HG02610 (cell line): ENCODE data around the gene NLN.
"Not testable (repeated sequence)": the region's sequence is repeated elsewhere in the genome, so short reads cannot be mapped to it uniquely, and the experiment has no call there.

Source experiments
- ATAC-seq: cut with Tn5 transposase; IDR thresholded peaks from one replicate; pipeline ENCODE4 v1.9.1; 2021; ENCODE audit warnings: mild to moderate bottlenecking, moderate library complexity; ENCODE audit not compliant: unreplicated experiment

NLN gene

GRCh38 chr5:65769539-65769938 lies 47.5 kb downstream of the NLN start:
- no peak for ATAC-seq

DNA sequence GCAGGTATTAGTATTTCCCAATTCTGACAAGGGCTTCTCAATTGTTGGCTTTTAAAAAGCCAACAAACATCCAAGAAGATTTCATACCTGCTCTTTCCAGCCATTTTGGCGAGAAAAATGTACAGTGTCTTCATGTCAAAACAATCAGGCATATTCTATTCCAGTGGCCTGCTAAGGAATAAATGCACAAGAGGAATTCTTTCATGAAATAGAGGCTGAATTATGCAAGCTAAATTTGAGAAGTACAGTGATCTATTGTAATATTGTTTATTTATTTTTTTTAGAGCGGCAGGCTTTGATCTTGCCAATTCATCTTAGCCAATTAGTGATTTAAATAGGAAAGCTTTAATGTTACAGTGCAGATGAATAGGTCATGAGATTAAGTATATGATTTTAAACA lies 49.3 kb downstream of the NLN start:
- no peak for ATAC-seq

DNA sequence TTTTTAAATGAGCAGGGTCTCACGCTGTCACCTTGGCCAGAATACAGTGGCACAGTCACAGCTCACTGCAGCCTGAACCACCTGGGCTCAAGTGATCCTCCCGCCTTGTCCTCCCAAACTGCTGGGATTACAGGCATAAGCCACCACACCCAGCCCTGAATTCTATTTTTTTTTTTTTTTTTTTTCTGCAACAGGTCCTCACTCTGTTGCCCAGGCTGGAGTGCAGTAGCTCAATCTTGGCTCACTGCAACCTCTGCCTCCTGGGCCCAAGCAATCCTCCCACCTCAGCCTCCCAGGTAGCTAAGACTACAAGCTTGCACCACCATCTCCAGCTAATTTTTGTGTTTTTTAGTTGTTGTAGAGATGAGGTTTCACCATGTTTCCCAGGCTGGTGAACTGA lies 51.0 kb downstream of the NLN start:
- ATAC-seq, result not testable (repeated sequence)

- ATAC-seq, result no peak
Measured at GRCh38 chr5:65774346-65774745, 52.3 kb downstream of the NLN start.

DNA sequence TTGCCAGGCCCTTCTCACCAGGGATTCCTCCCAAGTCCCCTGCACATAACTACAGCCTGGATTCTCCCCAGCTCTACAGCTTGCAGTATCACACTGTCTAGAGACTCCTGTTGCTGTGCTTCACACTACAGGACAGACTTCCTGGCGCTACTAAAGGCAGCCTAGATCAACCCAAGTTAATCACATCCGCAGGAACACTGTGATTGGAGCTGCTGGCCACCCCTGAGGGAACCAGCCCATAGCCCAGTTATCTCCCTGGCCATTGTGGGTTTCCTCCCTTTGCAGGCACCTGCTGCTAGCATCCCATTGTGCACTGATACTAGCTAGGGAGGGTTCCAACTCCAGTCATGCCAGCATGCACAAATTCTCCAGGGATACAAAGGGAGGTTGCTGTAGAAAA lies 53.5 kb downstream of the NLN start:
- no peak for ATAC-seq

DNA sequence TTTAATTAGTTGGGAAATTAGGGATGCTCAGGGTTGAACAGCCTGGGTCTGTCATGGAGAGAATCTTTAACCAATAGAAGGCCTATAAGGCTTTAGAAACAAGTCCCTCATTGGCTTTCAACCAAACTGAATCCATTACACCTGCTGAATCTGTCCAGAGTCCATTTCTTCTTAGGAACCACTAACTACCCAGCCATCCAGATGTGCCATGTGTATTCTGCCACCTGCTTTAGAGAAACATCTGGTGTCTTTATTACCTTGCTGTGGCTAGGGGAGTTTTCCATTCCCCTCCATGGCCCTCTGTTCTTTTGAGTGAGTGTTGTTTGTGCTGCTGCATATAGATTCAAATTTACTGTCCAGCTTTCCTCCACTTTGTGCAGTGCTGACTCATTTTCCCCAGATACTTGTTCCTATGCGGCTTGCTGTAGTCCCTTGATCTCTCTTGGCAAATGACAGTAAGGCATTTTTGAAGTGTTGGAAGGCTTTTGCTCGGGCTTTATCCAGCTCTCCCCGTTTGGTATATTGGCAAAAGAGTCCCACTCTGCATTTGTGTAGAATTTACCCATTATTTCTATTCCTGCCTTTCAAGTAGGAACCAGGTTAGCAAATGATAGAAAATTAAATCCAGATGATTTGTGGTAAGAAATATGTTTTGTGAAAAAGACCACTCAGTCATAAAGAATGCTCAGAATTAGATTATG lies 54.6 kb downstream of the NLN start:
- no peak for ATAC-seq

DNA sequence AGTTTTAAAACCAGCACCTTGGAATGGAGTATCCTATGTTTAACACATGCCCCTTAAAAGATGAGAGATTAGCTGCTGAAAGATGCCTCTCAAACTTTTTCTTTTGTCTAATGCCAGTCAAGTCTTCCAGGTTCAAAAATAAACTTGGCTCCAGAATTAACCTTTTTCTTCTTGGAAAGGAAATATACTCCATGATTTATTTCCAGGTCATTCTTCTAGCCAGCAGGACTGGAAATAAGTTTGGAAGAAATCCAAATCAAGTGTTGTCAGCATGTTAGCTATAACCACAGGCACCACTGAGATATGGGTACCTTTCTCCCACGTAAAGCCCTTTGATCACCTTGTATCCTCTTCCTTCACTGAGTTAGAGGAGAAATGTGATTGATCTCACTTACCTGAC lies 56.1 kb downstream of the NLN start:
- no peak for ATAC-seq

DNA sequence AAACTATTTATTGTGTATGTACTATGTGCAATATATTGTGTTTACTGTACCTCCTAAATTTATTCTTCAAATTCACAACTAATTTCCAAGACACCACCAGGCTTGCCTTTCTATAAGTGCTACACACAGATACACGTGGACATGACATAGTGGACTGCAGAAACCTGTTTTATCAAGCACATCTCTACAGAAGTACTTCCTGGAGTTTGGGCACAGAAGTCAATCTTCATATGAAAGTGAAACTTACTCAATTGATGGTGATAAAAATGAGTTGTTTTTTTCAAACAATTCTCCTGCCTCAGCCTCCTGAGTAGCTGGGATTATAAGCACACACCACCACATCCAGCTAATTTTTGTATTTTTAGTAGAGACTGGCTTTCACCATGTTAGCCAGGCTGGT lies 57.6 kb downstream of the NLN start:
- ATAC-seq, result peak; percentile 53

GRCh38 chr5:65788296-65788695 lies 66.3 kb downstream of the NLN start:
- ATAC-seq, result not testable (repeated sequence)

GRCh38 chr5:65790371-65791163 lies 68.6 kb downstream of the NLN start:
- no peak for ATAC-seq

- ATAC-seq, result no peak
Measured at GRCh38 chr5:65791712-65792673, 70.0 kb downstream of the NLN start.

GRCh38 chr5:65796269-65796668 lies 74.3 kb downstream of the NLN start:
- no peak for ATAC-seq

DNA sequence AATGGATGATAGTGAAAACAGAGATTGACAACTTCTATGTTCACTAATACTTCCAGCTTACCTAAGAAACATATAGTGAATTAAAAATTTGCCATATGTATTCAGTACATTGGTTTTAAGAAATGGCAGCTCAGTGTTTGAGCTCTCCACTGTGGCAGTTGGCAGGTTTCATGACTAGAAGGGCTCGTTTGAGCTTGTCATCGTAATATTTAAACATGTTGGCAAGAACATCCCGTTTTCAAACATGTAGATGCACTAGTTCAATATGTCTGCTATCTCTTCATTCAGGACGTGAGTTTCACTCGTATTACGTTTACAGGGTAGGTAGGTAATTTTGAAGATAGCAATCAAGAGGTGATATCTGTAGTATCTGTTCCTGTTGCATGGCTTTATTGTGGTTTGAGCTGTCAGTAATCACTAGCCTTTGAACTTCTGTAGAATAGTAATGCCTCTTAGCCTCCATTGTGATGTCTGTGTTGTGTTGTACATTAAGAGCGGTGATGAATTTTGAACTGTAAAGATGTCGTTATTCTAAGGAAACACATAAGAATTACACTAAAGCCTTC lies 74.8 kb downstream of the NLN start:
- ATAC-seq, result no peak

DNA sequence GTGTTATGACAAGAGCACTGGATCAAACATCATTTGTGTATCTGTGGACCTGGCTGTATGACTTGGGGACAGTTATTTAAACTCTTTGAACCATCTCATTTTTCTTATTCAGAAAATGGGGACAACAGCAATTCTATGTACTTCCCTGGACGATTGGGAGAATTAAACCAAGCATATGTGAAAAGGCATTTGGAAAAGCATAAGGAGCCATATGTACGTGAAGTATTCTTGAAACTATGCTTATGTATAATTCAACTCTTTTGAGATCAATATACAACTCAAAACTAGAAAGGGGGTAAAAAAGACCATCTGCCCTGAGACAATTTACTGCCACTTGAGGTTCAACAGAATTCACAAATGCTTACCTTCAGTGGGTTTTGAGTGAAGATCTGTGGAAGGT lies 75.5 kb downstream of the NLN start:
- ATAC-seq, result no peak

DNA sequence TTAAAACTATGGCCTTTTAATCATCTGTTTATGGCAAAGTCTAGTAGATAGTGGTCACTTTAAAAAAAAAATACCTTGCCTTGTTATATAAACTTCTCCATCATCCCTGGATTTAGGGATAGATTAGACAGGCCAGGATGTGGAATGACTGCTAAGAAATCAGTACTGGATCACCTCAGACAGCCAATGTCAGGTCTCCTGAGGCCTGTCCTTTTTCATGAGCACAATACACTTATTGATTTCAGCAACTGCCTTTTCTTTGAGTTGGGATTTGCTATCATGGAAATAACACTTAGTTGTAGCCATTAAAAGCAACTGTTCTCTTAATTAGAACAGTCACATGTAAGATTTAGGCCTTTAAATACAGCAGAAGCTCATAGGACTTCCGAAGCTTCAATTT lies 77.9 kb downstream of the NLN start:
- no peak for ATAC-seq

DNA sequence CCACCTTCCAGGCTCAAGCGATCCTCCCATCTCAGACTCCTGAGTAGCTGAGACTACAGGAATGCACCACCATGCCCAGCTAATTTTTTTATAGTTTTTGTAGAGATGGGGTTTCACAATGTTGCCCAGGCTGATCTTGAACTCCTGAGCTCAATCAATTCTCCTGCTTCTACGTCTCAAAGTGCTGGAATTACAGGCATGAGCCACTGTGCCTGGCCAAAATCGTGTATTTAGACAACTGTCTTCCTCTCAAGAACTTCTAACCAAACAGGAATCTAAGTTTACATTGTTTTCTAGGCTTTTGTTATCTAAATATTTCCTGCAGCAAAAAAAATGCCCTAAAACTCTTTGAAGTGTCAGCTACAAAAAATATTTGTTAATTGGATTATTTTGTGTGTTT lies 78.8 kb downstream of the NLN start:
- no peak for ATAC-seq

GRCh38 chr5:65801352-65801783 lies 79.4 kb downstream of the NLN start:
- no peak for ATAC-seq

DNA sequence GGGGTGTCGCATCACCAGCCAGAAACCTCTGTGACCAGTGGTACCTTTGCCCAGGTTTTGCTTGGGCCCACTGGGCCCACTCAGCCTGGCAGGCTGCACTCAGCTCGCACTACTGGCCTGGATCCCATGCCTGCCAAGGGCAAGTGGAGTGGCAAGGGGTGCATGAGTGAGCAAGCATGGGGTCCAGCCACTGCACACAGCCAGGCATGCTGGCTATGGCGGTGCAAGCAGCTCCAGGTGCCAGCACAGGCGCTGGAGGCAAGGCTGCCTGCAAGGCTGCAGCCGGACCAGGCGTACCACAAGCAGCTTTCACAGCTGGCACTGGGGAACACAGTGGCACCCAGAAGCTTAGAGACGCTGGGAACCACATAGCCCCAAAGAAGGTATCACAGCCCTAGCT lies 80.1 kb downstream of the NLN start:
- ATAC-seq, result no peak

DNA sequence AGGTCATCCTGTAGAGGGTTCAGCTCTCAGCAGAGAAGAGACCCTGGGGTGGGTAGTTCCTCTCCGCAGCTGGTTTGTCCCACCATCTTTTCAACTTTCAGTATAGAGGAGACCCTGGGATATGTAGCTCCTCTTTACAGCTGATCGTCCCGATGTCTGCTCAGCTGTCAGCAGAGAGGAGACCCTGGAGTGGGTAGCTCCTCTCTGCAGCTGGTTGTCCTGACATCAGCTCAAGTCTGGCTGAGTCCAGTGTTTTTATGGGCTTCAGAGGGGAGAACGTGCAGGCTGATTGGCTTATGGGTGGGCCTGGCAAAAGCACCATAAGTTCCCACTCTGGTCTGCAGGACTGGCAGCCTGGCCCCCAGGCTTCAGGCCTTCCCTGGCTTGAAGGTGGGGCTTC lies 80.8 kb downstream of the NLN start:
- no peak for ATAC-seq

- no peak for ATAC-seq
Measured at GRCh38 chr5:65803699-65804391, 81.8 kb downstream of the NLN start.
